Erythroblast (primary cell): ENCODE measurements around the gene TUBB3.

Experiments
- GATA1 ChIP-seq: IDR thresholded peaks from 2 replicates; pipeline ENCODE4 v1.6.1; 2011; ENCODE audit warnings: low read depth, mild to moderate bottlenecking, control low read depth, low read length, moderate library complexity
- POLR2A ChIP-seq: IDR thresholded peaks from 2 replicates; pipeline ENCODE4 v1.6.1; 2011; ENCODE audit warnings: mild to moderate bottlenecking, low read length

DNA sequence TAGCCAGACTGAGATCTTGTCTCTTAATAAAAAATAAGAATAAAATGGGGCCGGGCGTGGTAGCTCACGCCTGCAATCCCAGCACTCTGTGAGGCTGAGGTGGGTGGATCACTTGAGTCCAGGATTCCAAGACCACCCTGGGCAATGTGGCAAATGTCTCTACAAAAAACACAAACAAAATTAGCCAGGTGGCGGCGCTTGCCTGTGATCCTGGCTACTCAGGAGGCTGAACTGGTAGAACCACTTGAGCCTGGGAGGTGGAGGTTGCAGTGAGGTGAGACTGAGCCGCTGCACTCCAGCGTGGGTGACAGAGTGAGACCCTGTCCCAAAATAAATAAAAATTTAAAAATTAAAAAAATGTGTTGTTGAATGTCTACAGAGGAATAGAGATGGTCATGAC lies 22.5 kb downstream of the TUBB3 start:
- TF ChIP-seq POLR2A: no peak
- no peak for TF ChIP-seq GATA1
